OCI-LY1 (cell line): Measurements from ENCODE around the gene ZSCAN25.

ENCODE experiments used
- H2AFZ ChIP-seq: fragments of 200-600 bp; sonication (generic), shearing (Covaris generic); 2 replicates; pipeline ENCODE4 v1.6.0; 2014; ENCODE audit warnings: antibody characterized with exemption, mild to moderate bottlenecking, low read length
- H3F3A ChIP-seq: fragments of 200-600 bp; sonication (generic), shearing (Covaris generic); 2 replicates; pipeline ENCODE4 v1.6.0; 2014; ENCODE audit warnings: mild to moderate bottlenecking, antibody characterized with exemption, low read length, moderate library complexity; ENCODE audit not compliant: insufficient read depth
- H3K27ac ChIP-seq: fragments of 200-600 bp; sonication (generic); 2 replicates; pipeline ENCODE4 v1.5.1; 2014; ENCODE audit warnings: low read length, mixed run types, mild to moderate bottlenecking, low read depth; ENCODE audit not compliant: poor library complexity, severe bottlenecking
- H3K27me3 ChIP-seq: fragments of 200-600 bp; sonication (generic); 2 replicates; pipeline ENCODE4 v1.6.0; 2014; ENCODE audit warnings: antibody characterized with exemption, mild to moderate bottlenecking, low read length, moderate library complexity; ENCODE audit not compliant: insufficient read depth
- H3K36me3 ChIP-seq: fragments of 200-600 bp; sonication (generic); 2 replicates; pipeline ENCODE4 v1.6.1; 2014; ENCODE audit warnings: mild to moderate bottlenecking, antibody characterized with exemption, low read length, moderate library complexity, mixed read lengths; ENCODE audit not compliant: insufficient read depth
- H3K4me1 ChIP-seq: fragments of 200-600 bp; sonication (generic); 2 replicates; pipeline ENCODE4 v1.5.1; 2014; ENCODE audit warnings: mild to moderate bottlenecking, low read length, moderate library complexity; ENCODE audit not compliant: insufficient read depth, severe bottlenecking
- H3K4me2 ChIP-seq: fragments of 200-600 bp; sonication (generic), shearing (Covaris generic); 2 replicates; pipeline ENCODE4 v1.6.1; 2014; ENCODE audit warnings: low read length
- H3K4me3 ChIP-seq: fragments of 200-600 bp; sonication (generic); 2 replicates; pipeline ENCODE4 v1.5.1; 2014; ENCODE audit warnings: low read length, low read depth, mild to moderate bottlenecking, mixed read lengths; ENCODE audit not compliant: poor library complexity, severe bottlenecking
- H3K79me2 ChIP-seq: fragments of 200-600 bp; shearing (Covaris generic); 2 replicates; pipeline ENCODE4 v1.6.1; 2016; ENCODE audit warnings: mixed run types, low read length, mixed read lengths; ENCODE audit not compliant: insufficient read depth
- H3K9ac ChIP-seq: fragments of 200-600 bp; sonication (generic), shearing (Covaris generic); 2 replicates; pipeline ENCODE4 v1.6.1; 2014; ENCODE audit warnings: mild to moderate bottlenecking, low read length, mixed read lengths
- H3K9me2 ChIP-seq: fragments of 200-600 bp; sonication (generic), shearing (Covaris generic); 2 replicates; pipeline ENCODE4 v1.6.1; 2014; ENCODE audit warnings: low read depth, mild to moderate bottlenecking, low read length, mixed read lengths
- H3K9me3 ChIP-seq: fragments of 200-600 bp; shearing (Covaris generic); 2 replicates; pipeline ENCODE4 v1.6.1; 2014; ENCODE audit warnings: low read length, mixed read lengths
- H4K20me1 ChIP-seq: fragments of 200-600 bp; sonication (generic), shearing (Covaris generic); 2 replicates; pipeline ENCODE4 v1.6.0; 2016; ENCODE audit warnings: mild to moderate bottlenecking, low read length; ENCODE audit not compliant: insufficient read depth
- EZH2 ChIP-seq: fragments of 200-600 bp; sonication (generic), shearing (Covaris generic); IDR thresholded peaks from 2 replicates; pipeline ENCODE4 v1.8.0; 2017; ENCODE audit warnings: borderline replicate concordance, mixed run types, mild to moderate bottlenecking, antibody characterized with exemption, low read length, moderate library complexity, mixed read lengths
- TF ChIP-seq, protein P1 (sequence below): fragments of 200-600 bp; sonication (generic), shearing (Covaris generic); IDR thresholded peaks from 2 replicates; pipeline ENCODE4 v1.5.1; 2017; ENCODE audit warnings: mild to moderate bottlenecking, antibody characterized with exemption, low read length, moderate library complexity, mixed read lengths

The ZSCAN25 gene

DNA sequence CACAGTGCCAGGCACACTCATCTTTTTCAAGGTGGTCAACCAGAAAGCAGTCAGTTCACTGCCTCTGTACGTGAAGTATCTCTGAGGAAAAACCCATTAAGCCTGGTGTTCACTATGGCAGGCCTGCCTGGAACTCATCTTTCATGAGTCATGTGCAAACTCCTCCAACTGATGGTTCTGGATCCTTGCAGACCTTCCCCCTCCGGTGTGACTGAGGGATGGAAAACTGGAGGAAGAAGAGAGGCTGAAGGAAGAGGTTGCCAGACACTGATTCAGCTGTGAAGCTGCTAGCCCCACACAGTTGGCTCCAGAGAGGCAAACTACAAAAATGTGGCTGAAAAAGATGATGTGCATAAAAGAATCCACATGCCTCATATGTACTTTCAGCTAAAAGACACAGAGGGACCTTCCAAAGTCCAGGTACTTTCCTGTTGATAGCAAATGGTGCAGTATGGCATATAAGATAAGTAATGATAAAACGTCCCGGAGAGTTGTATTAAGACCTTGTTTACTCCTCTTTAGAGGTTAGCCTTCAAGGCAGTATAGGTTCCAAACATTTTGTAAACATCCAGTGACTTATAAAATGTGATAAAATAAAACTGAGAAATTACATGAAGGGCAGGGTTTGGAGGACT, 60.4 kb downstream of the ZSCAN25 start:
- no peaks in the 10 kb centered on the region for H3K9me3 ChIP-seq
- H3K79me2 ChIP-seq = no peaks in the 10 kb centered on the region
- H3K36me3 ChIP-seq = no peaks in the 10 kb centered on the region; the same call in 1 of the 2 replicates
- H3K27ac ChIP-seq = no peak overlapping the region
- H3F3A ChIP-seq = no peaks in the 10 kb centered on the region
- H3K27me3 ChIP-seq = no peaks in the 10 kb centered on the region
- no peak overlapping the region for H2AFZ ChIP-seq
- no peak for TF ChIP-seq EZH2
- TF ChIP-seq, protein P1, sequence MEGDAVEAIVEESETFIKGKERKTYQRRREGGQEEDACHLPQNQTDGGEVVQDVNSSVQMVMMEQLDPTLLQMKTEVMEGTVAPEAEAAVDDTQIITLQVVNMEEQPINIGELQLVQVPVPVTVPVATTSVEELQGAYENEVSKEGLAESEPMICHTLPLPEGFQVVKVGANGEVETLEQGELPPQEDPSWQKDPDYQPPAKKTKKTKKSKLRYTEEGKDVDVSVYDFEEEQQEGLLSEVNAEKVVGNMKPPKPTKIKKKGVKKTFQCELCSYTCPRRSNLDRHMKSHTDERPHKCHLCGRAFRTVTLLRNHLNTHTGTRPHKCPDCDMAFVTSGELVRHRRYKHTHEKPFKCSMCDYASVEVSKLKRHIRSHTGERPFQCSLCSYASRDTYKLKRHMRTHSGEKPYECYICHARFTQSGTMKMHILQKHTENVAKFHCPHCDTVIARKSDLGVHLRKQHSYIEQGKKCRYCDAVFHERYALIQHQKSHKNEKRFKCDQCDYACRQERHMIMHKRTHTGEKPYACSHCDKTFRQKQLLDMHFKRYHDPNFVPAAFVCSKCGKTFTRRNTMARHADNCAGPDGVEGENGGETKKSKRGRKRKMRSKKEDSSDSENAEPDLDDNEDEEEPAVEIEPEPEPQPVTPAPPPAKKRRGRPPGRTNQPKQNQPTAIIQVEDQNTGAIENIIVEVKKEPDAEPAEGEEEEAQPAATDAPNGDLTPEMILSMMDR = no peak
- no peak overlapping the region for H3K9ac ChIP-seq
- H3K4me1 ChIP-seq = no peaks in the 10 kb centered on the region
- no peaks in the 10 kb centered on the region for H3K9me2 ChIP-seq
- no peak overlapping the region for H3K4me3 ChIP-seq
- H3K4me2 ChIP-seq = no peak overlapping the region
- no peaks in the 10 kb centered on the region for H4K20me1 ChIP-seq

DNA sequence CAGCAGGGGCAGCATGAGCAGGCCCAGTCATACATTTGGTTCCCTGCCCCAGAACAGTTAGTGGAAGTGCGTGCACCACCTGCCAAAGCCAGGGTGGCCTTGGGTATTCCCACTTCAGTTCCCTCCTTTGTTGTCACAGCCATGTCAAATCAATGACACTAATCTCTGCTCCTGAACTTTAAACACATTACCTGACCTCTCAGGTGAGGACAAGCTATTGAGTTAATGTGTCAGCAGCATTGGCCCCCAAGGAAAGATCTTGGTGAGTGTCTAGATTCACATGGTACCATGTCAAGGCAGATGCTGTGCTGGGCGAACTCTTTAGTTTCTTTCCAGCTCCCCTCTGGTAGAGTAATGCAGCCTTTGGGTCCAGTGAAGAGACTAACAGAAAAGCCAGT, 60.9 kb downstream of the ZSCAN25 start:
- H3K4me1 ChIP-seq = no peaks in the 10 kb centered on the region
- no peak overlapping the region for H2AFZ ChIP-seq
- H3K9me3 ChIP-seq = no peaks in the 10 kb centered on the region
- no peak overlapping the region for H3K27ac ChIP-seq
- H3K79me2 ChIP-seq = no peaks in the 10 kb centered on the region
- no peak overlapping the region for H3K4me2 ChIP-seq
- TF ChIP-seq, protein P1 = no peak
- TF ChIP-seq EZH2 = no peak
- H3F3A ChIP-seq = no peaks in the 10 kb centered on the region
- H3K9me2 ChIP-seq = no peaks in the 10 kb centered on the region
- H4K20me1 ChIP-seq = no peaks in the 10 kb centered on the region
- H3K36me3 ChIP-seq = no peaks in the 10 kb centered on the region; the same call in 1 of the 2 replicates
- no peak overlapping the region for H3K4me3 ChIP-seq
- H3K9ac ChIP-seq = no peak overlapping the region
- no peaks in the 10 kb centered on the region for H3K27me3 ChIP-seq

DNA sequence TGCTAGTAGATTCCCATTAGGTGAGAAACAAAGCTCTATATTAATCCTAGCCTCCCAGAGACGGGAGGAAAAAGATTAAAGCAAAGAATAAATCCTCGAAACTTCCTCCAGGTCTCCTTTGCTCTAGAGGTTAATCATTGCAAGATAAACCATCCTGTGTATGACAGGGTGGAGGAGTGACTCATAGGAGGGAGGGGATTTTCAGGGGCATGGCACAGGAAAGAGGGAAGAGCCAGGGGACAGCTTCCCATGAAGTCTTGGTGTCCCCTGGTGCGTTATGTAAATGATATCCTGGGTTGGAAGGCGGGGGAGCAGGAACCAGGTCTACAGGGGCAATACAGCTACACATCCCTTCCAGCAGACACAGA, 62.3 kb downstream of the ZSCAN25 start:
- no peaks in the 10 kb centered on the region; the same call in 1 of the 2 replicates for H3K36me3 ChIP-seq
- no peaks in the 10 kb centered on the region for H3K9me3 ChIP-seq
- no peak overlapping the region for H3K4me3 ChIP-seq
- no peaks in the 10 kb centered on the region for H3K27me3 ChIP-seq
- H3K4me2 ChIP-seq = no peak overlapping the region
- no peak overlapping the region for H2AFZ ChIP-seq
- no peaks in the 10 kb centered on the region for H3F3A ChIP-seq
- no peaks in the 10 kb centered on the region for H3K9me2 ChIP-seq
- H3K27ac ChIP-seq = no peak overlapping the region
- H3K79me2 ChIP-seq = no peaks in the 10 kb centered on the region
- TF ChIP-seq, protein P1 = no peak
- TF ChIP-seq EZH2 = no peak
- H3K9ac ChIP-seq = no peak overlapping the region
- H3K4me1 ChIP-seq = no peaks in the 10 kb centered on the region
- H4K20me1 ChIP-seq = no peaks in the 10 kb centered on the region
